Rectal smooth muscle tissue (tissue), 1 donor: ENCODE results near the gene SORBS1.

Source experiments
- H3K27ac ChIP-seq: one replicate; pipeline ENCODE4 v1.7.0; 2013; ENCODE audit warnings: low read depth, low read length, inconsistent platforms
- H3K27me3 ChIP-seq: one replicate; pipeline ENCODE4 v1.7.0; 2013; ENCODE audit warnings: low read length; ENCODE audit not compliant: control insufficient read depth, insufficient read depth
- H3K36me3 ChIP-seq: one replicate; pipeline ENCODE4 v1.7.0; 2013; ENCODE audit warnings: low read length; ENCODE audit not compliant: control insufficient read depth, insufficient read depth
- H3K4me1 ChIP-seq: one replicate; pipeline ENCODE4 v1.7.0; 2013; ENCODE audit warnings: low read length; ENCODE audit not compliant: control insufficient read depth, insufficient read depth
- H3K4me3 ChIP-seq: one replicate; pipeline ENCODE4 v1.7.0; 2013; ENCODE audit warnings: low read length
- H3K9ac ChIP-seq: one replicate; pipeline ENCODE4 v1.7.0; 2013; ENCODE audit warnings: low read length

The SORBS1 gene

GRCh38 chr10:95425592-95426465 lies 135.3 kb downstream of the SORBS1 start:
- H3K27ac ChIP-seq: no peak overlapping the region
- peaks cover 27% of the 10 kb centered on the region for H3K4me1 ChIP-seq
- no peaks in the 10 kb centered on the region for H3K27me3 ChIP-seq
- peaks cover 13% of the 10 kb centered on the region for H3K36me3 ChIP-seq
- no peak overlapping the region for H3K4me3 ChIP-seq
- no peak overlapping the region for H3K9ac ChIP-seq

- Histone ChIP-seq H3K27me3 (no peaks in the 10 kb centered on the region), H3K4me1 (peaks cover 26% of the 10 kb centered on the region), H3K9ac (no peak overlapping the region), H3K4me3 (no peak overlapping the region), H3K36me3 (peaks cover 8% of the 10 kb centered on the region), H3K27ac (peak overlapping the region; percentile 80)
These were observed 137.8 kb downstream of the SORBS1 start for GRCh38 chr10:95423164-95424005.

DNA sequence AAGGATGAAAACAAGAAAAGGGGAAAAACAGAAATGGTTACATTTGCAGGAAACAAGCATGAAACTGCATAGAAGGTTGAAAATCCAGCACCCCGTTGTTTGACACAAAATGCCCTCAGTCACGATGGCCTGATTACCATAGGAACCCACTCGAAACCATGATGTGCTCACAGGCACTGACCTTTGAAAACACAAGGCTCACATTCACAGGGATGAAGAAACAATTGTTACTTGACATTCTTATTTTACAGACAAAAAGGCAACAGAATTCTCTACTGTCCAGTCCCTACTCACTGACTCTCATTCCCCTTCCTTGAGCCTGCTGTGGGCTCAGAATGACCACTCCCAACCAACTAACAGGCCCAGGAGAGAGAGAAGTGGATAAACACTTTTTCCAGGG lies 138.9 kb downstream of the SORBS1 start:
- Histone ChIP-seq H3K36me3 (peaks cover 4% of the 10 kb centered on the region), H3K4me1 (peaks cover 26% of the 10 kb centered on the region), H3K4me3 (no peak overlapping the region), H3K27me3 (no peaks in the 10 kb centered on the region), H3K9ac (no peak overlapping the region), H3K27ac (peak overlapping the region; percentile 80)

DNA sequence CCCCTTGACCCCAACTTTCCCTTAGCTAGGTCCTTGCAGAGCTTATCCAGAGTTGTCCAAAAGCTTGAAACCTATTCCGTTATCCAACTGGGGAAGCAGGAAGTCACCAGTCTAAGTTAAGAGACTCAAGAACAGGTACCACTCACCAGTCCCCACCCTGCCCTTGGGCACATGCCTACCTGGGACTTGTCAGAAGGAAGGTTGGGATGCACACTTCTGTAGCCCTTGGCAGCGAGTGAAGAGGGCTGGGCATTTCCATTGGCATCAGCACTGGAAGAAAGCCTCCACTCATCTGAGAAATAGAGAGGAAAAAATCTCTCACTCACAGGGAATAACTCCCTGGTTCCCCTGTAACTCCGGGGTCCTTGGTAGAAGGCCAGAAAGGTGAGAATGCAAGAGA lies 139.4 kb downstream of the SORBS1 start:
- peaks cover 4% of the 10 kb centered on the region for H3K36me3 ChIP-seq
- no peak overlapping the region for H3K9ac ChIP-seq
- peak overlapping the region; percentile 80 for H3K27ac ChIP-seq

DNA sequence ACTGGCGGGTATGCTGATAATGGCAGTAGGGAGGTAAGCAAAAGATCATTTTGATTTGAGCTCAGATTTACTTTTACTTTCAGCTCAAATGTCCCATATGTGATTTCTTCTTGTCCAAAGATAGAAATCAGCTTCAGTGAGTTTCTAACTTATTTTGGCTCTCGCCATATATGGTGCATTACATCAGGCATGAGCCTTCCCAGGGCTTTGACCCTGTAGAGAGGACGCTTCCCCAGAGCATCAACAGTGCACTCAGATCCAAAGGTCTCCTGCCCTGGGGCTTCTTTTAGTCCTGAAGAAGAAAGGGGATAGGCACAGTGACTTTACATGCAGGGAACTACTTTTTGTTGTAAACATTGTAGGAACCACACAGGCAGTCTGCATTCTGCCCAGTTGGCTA lies 141.8 kb downstream of the SORBS1 start:
- peaks cover 49% of the 10 kb centered on the region for H3K4me1 ChIP-seq
- H3K27me3 ChIP-seq: no peaks in the 10 kb centered on the region
- peaks cover 4% of the 10 kb centered on the region for H3K36me3 ChIP-seq
- peak overlapping the region; percentile 41 for H3K27ac ChIP-seq
- H3K4me3 ChIP-seq: no peak overlapping the region
- no peak overlapping the region for H3K9ac ChIP-seq

More for the DNA sequence above, 139.4 kb downstream of the SORBS1 start:
- H3K4me3 ChIP-seq: peak overlapping the region; percentile 21
- no peaks in the 10 kb centered on the region for H3K27me3 ChIP-seq
- peaks cover 30% of the 10 kb centered on the region for H3K4me1 ChIP-seq

DNA sequence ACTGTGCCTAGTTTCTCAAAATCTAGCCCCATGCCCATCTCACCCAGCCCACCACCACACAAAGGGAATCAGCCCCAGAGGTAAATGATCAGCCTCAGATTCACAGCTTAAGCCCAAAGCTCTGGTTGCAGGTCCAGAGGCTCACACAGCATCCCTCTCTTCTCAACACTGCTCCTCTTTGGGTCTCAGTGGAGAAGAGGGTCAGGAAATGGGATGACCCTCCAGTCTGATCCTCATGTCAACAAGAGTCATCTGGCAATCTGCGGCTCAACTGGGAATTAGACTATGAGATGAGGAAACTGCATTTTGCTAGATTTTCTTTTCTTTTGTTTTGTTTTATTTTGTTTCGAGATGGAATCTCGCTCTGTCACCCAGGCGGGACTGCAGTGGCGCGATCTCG lies 144.2 kb downstream of the SORBS1 start:
- H3K4me1 ChIP-seq: peaks cover 32% of the 10 kb centered on the region
- H3K4me3 ChIP-seq: no peak overlapping the region
- no peak overlapping the region for H3K9ac ChIP-seq
- no peaks in the 10 kb centered on the region for H3K27me3 ChIP-seq
- peaks cover 4% of the 10 kb centered on the region for H3K36me3 ChIP-seq
- peak overlapping the region; percentile 56 for H3K27ac ChIP-seq

DNA sequence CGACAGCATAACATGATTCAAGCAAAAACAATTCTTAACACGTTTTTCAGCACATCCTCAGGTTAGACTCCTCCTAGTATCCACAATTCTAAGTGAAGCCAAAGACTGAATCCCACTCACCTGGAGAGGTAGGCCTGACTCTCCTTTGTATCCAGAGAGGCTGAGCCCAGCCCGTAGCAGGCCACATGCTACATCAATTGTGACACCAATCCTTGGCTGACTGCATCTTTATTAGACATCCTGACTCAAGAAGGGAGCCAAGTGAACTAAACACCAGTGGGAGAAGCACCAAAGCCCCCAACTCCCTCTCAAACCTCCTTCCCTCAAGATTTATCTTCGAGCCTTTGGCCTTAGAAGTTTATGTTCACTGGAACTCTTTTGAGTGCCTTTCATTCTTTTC lies 144.9 kb downstream of the SORBS1 start:
- no peak overlapping the region for H3K4me3 ChIP-seq
- peak overlapping the region; percentile 89 for H3K27ac ChIP-seq
- H3K4me1 ChIP-seq: peaks cover 32% of the 10 kb centered on the region
- H3K9ac ChIP-seq: no peak overlapping the region
- H3K27me3 ChIP-seq: no peaks in the 10 kb centered on the region
- no peaks in the 10 kb centered on the region for H3K36me3 ChIP-seq

DNA sequence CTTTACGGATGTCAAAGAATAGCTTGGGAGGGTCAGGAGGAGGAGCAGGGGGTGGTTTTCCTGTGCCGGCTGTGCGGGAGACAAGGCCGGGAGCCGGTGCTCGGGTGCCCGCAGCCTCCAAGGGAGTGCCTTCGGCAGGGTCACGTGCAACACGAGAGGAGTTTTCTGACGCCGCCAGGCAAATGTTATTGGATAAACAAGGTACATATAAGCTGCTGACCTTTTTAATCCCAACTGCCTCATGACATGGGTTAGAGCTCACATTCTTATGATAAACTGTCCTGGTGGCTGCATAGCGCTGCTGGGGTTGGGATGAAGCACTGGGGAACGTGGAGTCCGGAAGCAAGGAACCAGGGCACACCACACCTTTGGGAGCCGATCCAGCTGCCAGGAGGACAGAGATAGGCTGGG lies 145.5 kb downstream of the SORBS1 start:
- no peaks in the 10 kb centered on the region for H3K36me3 ChIP-seq
- H3K4me1 ChIP-seq: peaks cover 32% of the 10 kb centered on the region
- peak overlapping the region; percentile 27 for H3K4me3 ChIP-seq
- H3K27me3 ChIP-seq: no peaks in the 10 kb centered on the region
- no peak overlapping the region for H3K9ac ChIP-seq
- peak overlapping the region; percentile 89 for H3K27ac ChIP-seq

DNA sequence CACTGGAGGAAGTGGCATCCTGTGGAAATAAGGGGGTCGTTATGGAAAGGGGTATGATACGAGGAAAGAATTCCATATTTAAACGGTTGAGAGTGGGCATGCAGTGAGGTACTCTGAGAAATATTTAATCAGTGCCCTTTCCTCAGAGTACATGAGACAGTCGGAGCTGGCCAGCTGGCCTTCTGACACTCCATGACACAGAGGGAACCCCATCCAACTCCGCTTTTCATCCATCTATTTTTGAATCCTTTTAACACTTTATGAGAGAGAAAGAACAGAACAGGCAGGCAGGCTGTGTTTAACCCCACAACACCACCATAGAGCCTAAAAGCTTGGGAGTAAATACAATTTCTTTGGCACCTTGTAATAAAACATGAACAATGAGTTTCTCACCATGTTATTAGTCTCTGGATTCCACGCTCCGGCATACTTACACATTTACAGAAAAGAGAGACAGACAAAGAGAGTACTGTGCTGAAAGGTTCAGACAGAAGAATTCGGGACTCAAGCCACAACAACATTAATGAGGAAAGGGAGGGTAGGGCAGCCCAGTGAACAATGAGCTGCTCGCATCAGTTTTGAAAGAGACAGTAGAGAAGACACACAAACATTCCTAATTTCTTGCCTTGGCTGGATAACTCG lies 146.2 kb downstream of the SORBS1 start:
- H3K36me3 ChIP-seq: no peaks in the 10 kb centered on the region
- H3K27me3 ChIP-seq: no peaks in the 10 kb centered on the region
- peak overlapping the region; percentile 89 for H3K27ac ChIP-seq
- no peak overlapping the region for H3K9ac ChIP-seq
- H3K4me1 ChIP-seq: peaks cover 37% of the 10 kb centered on the region
- H3K4me3 ChIP-seq: no peak overlapping the region

- H3K27me3 ChIP-seq: no peaks in the 10 kb centered on the region
- peaks cover 40% of the 10 kb centered on the region for H3K4me1 ChIP-seq
- H3K27ac ChIP-seq: peak overlapping the region; percentile 89
- no peaks in the 10 kb centered on the region for H3K36me3 ChIP-seq
- H3K9ac ChIP-seq: no peak overlapping the region
- H3K4me3 ChIP-seq: no peak overlapping the region
These were observed 146.9 kb downstream of the SORBS1 start for GRCh38 chr10:95414016-95414830.

- peak overlapping the region; percentile 59 for H3K27ac ChIP-seq
- H3K36me3 ChIP-seq: no peaks in the 10 kb centered on the region
- H3K4me3 ChIP-seq: no peak overlapping the region
- peaks cover 45% of the 10 kb centered on the region for H3K4me1 ChIP-seq
- no peaks in the 10 kb centered on the region for H3K27me3 ChIP-seq
- no peak overlapping the region for H3K9ac ChIP-seq
These were observed 147.6 kb downstream of the SORBS1 start for GRCh38 chr10:95413588-95413987.
